ENCODE measurements around the gene CA12. TPM values are rescaled to one million over a fixed set of nuclear protein-coding genes. Genes with fewer than 3 reads are reported as not detected.

Gene CA12
- polyA plus RNA-seq, 6 donors from 2014 or later: not detected

GRCh38 chr15:63380151-63380807, 1.4 kb downstream of the CA12 start:
- no peak overlapping the region for H3K27ac Mint-ChIP-seq

GRCh38 chr15:63379492-63380150, 2.0 kb downstream of the CA12 start:
- Mint-ChIP-seq H3K4me1 (peaks cover 4 to 15% (median 5%) of the 10 kb centered on the region in 3 donors), H3K36me3 (no peaks in the 10 kb centered on the region), H3K27me3 (peaks cover 36 to 74% (median 72%) of the 10 kb centered on the region in 3 donors), H3K27ac (peak overlapping the region in 1 of 6 donors; percentile 42), H3K9me3 (no peaks in the 10 kb centered on the region), H3K4me3 (no peak overlapping the region)
- DNase-seq: no peak
- no peak for ATAC-seq (ENCODE audit: low read depth in 2 of 2)

More at GRCh38 chr15:63380151-63380807, 1.4 kb downstream of the CA12 start:
- H3K4me3 Mint-ChIP-seq: peak overlapping the region in 3 of 8 donors; percentile 15 to 64 (median 56)
- no peak for ATAC-seq (ENCODE audit: low read depth in 2 of 2)
- H3K27me3 Mint-ChIP-seq: peaks cover 40 to 80% (median 79%) of the 10 kb centered on the region in 3 donors
- DNase-seq: no peak
- H3K4me1 Mint-ChIP-seq: peaks cover 4 to 15% (median 5%) of the 10 kb centered on the region in 3 donors
- no peaks in the 10 kb centered on the region for H3K9me3 Mint-ChIP-seq
- H3K36me3 Mint-ChIP-seq: peaks cover 0 to 2% of the 10 kb centered on the region in 2 donors

DNA sequence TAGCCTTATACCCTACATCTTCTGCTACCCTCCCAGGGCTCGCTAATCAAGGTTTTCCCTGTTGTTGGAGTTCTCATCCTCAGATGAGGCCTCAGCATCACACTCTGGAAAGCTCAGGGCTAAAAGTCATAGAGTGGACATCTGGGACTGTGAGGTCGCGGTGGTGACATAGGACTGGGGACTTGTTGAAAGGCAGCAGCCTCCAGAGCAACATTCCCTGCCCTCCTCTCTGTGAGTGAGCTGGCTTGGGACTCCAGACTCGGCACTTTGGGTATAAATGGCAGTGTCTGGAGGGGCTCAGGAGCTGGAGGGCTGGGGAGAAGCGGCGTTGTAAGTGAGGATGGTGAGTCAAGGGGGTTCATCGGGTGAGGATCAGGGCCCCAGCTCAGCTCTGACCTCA, 2.7 kb downstream of the CA12 start:
- Mint-ChIP-seq H3K9me3 (no peaks in the 10 kb centered on the region), H3K36me3 (no peaks in the 10 kb centered on the region), H3K27ac (peak overlapping the region in 1 of 6 donors; percentile 82), H3K27me3 (peaks cover 30 to 67% (median 66%) of the 10 kb centered on the region in 3 donors), H3K4me3 (no peak overlapping the region), H3K4me1 (peaks cover 4 to 19% (median 5%) of the 10 kb centered on the region in 3 donors)
- ATAC-seq (ENCODE audit: low read depth in 2 of 2) (no peak), DNase-seq (no peak)

DNA sequence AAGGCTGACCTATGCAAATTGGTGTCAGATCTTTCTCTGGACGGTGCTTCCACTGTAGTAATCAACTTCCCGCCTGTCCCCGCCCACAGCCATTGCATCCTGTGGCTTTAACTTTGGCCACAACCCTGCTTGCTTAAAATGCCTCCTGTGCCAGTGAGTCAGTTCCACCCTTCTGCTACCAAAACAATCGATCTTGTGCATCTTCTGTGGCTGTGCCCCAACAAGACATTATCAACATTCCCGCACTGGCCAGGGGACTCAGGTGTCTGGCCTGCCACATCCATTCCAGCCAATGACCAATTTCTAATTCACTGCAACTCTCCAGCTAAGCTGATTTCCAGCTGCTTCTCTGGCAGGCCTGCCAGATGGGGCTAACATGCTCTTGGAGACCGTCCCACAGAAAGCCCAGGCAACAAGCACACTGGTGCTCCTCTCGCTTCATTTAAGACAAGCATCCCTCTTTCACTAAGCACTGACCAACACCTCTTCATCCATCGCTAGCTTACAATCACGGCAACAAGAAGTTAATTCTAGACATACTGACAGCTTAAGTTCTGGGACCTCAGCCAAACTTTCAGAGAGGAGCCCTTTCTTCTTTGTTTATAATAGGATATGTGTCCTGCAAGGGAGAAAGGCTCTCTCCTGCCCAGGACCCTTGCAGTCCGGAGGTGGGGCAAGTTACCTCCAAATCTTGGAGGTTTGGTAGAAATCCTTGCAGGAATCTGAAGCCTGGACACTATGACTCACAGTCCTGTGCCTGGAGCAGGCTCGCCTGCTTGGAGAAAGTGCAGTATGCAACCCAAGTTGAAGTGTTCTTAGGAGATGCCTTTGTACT, 6.7 kb downstream of the CA12 start:
- ATAC-seq (ENCODE audit: low read depth in 2 of 2): no peak
- no peak overlapping the region for H3K27ac Mint-ChIP-seq
- no peak for DNase-seq
- no peaks in the 10 kb centered on the region for H3K9me3 Mint-ChIP-seq
- H3K4me1 Mint-ChIP-seq: peaks cover 0 to 12% (median 0%) of the 10 kb centered on the region in 3 donors
- no peak overlapping the region for H3K4me3 Mint-ChIP-seq
- no peaks in the 10 kb centered on the region for H3K36me3 Mint-ChIP-seq
- peaks cover 5 to 32% (median 29%) of the 10 kb centered on the region in 3 donors for H3K27me3 Mint-ChIP-seq

DNA sequence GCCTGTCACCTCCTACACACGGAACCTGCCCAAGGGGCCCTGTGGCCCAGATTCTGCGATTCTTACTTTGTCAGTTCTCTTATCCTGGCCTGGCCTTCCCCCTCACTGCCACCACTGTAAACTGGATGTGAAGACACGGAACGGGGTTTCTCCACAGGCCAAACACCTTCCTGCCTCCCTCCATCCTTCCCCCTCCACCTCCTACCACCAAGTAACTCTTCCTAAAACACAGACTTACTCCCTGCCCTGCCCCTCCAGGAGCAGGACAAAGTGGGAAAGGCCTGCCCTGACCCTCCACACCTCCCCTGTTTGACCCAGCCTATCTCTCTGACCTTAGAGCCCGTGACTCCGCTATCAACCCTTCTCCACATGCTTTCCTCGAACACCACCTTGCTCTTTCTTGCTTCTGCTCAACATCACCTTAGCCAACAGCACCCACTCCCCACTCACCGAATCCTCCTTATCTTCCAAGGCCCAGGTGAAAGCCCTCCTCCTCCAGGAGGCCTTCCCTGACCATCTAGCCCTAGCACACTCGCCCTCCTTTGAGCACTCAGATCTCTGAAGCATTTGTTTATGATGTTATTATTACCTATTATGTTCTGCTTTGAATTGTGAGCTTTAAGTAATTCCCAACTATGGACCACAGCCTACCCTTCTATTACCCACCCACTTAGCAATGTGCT, 7.6 kb downstream of the CA12 start:
- no peaks in the 10 kb centered on the region for H3K9me3 Mint-ChIP-seq
- H3K27me3 Mint-ChIP-seq: peaks cover 5 to 25% (median 20%) of the 10 kb centered on the region in 3 donors
- ATAC-seq (ENCODE audit: low read depth in 2 of 2) (no peak), DNase-seq (no peak)
- H3K36me3 Mint-ChIP-seq: no peaks in the 10 kb centered on the region
- H3K4me3 Mint-ChIP-seq: no peak overlapping the region
- peaks cover 0 to 12% (median 0%) of the 10 kb centered on the region in 3 donors for H3K4me1 Mint-ChIP-seq
- H3K27ac Mint-ChIP-seq: no peak overlapping the region

- no peak overlapping the region for H3K4me3 Mint-ChIP-seq
- peaks cover 0 to 12% (median 0%) of the 10 kb centered on the region in 3 donors for H3K4me1 Mint-ChIP-seq
- no peak for ATAC-seq (ENCODE audit: low read depth in 2 of 2)
- peak overlapping the region in 1 of 6 donors; percentile 26 for H3K27ac Mint-ChIP-seq
- peaks cover under 1 to 20% (median 13%) of the 10 kb centered on the region in 3 donors for H3K27me3 Mint-ChIP-seq
- no peaks in the 10 kb centered on the region for H3K9me3 Mint-ChIP-seq
- no peaks in the 10 kb centered on the region for H3K36me3 Mint-ChIP-seq
- DNase-seq: no peak
Observed at GRCh38 chr15:63373330-63373729, 8.3 kb downstream of the CA12 start.

- Mint-ChIP-seq H3K4me1 (peaks cover 0 to 12% (median 0%) of the 10 kb centered on the region in 3 donors), H3K4me3 (no peak overlapping the region), H3K27me3 (peaks cover 0 to 17% (median 10%) of the 10 kb centered on the region in 3 donors), H3K9me3 (no peaks in the 10 kb centered on the region), H3K27ac (no peak overlapping the region), H3K36me3 (no peaks in the 10 kb centered on the region)
- DNase-seq (no peak), ATAC-seq (ENCODE audit: low read depth in 2 of 2) (no peak)
Observed at GRCh38 chr15:63372753-63373152, 8.9 kb downstream of the CA12 start.

GRCh38 chr15:63372018-63372705, 9.5 kb downstream of the CA12 start:
- Mint-ChIP-seq H3K9me3 (no peaks in the 10 kb centered on the region), H3K27me3 (peaks cover 0 to 11% (median 7%) of the 10 kb centered on the region in 3 donors), H3K36me3 (no peaks in the 10 kb centered on the region), H3K27ac (no peak overlapping the region), H3K4me3 (no peak overlapping the region), H3K4me1 (peaks cover 0 to 12% (median 0%) of the 10 kb centered on the region in 3 donors)
- ATAC-seq (ENCODE audit: low read depth in 2 of 2) (no peak), DNase-seq (no peak)

DNA sequence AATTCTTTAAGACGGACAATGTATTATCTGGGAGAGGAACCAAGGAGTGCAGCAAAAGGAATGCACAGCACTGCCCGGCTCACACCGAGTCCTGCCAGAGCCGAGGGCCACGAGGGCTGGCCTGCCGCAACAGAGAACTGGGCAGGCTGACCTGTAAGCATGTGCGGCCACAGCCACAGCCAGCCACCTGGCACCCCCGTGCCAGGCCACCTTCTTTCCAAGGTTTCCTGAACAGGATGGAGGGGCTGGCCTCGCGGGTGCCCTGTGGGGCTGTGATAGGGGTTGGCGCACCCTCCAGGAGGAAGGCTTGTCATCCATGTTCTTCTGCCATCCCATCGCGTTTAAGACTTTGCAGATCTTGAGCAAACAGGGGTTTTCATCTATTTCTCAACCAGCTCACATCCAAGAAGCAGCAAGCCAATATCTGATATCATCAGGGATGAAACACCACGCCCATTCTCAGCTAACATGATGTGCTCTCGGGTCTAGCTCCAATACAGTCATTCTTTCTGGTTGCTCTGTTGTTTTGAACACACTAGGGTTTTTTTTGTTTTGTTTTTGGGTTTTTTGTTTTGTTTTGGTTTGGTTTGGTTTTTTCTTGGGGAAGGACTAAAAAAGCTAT, 10.2 kb downstream of the CA12 start:
- H3K27ac Mint-ChIP-seq: no peak overlapping the region
- peaks cover 0 to 12% (median 0%) of the 10 kb centered on the region in 3 donors for H3K4me1 Mint-ChIP-seq
- H3K36me3 Mint-ChIP-seq: no peaks in the 10 kb centered on the region
- ATAC-seq (ENCODE audit: low read depth in 2 of 2) (no peak), DNase-seq (no peak)
- H3K27me3 Mint-ChIP-seq: peaks cover 0 to 4% (median 0%) of the 10 kb centered on the region in 3 donors
- no peak overlapping the region for H3K4me3 Mint-ChIP-seq
- H3K9me3 Mint-ChIP-seq: no peaks in the 10 kb centered on the region

- H3K4me1 Mint-ChIP-seq: peaks cover 0 to 12% (median 3%) of the 10 kb centered on the region in 3 donors
- no peak for ATAC-seq (ENCODE audit: low read depth in 2 of 2)
- no peak overlapping the region for H3K27ac Mint-ChIP-seq
- DNase-seq: no peak
- peak overlapping the region in 1 of 8 donors; percentile 21 for H3K4me3 Mint-ChIP-seq
- H3K27me3 Mint-ChIP-seq: no peaks in the 10 kb centered on the region
- no peaks in the 10 kb centered on the region for H3K9me3 Mint-ChIP-seq
- no peaks in the 10 kb centered on the region for H3K36me3 Mint-ChIP-seq
Observed at GRCh38 chr15:63370764-63371163, 10.9 kb downstream of the CA12 start.

GRCh38 chr15:63369781-63370180, 11.9 kb downstream of the CA12 start:
- Mint-ChIP-seq H3K4me1 (peaks cover 0 to 12% (median 3%) of the 10 kb centered on the region in 3 donors), H3K27me3 (no peaks in the 10 kb centered on the region), H3K27ac (peak overlapping the region in 1 of 6 donors; percentile 44), H3K4me3 (no peak overlapping the region), H3K36me3 (no peaks in the 10 kb centered on the region), H3K9me3 (no peaks in the 10 kb centered on the region)
- ATAC-seq (ENCODE audit: low read depth in 2 of 2) (no peak), DNase-seq (no peak)

GRCh38 chr15:63369296-63369695, 12.3 kb downstream of the CA12 start:
- Mint-ChIP-seq H3K36me3 (no peaks in the 10 kb centered on the region), H3K27ac (no peak overlapping the region), H3K4me3 (no peak overlapping the region), H3K9me3 (no peaks in the 10 kb centered on the region), H3K27me3 (no peaks in the 10 kb centered on the region), H3K4me1 (peaks cover 0 to 12% (median 3%) of the 10 kb centered on the region in 3 donors)
- ATAC-seq (ENCODE audit: low read depth in 2 of 2) (no peak), DNase-seq (no peak)
